ENCODE measurements around the gene FBXO34. TPM values are rescaled to one million over a fixed set of nuclear protein-coding genes. Genes with fewer than 3 reads are reported as not detected.

The FBXO34 gene
- total RNA-seq, 2 donors from 2014 or later: 44.1 to 51.6 TPM

GRCh38 chr14:55372825-55373224, 101.6 kb downstream of the FBXO34 start:
- Mint-ChIP-seq H3K4me3 (no peak overlapping the region), H3K27ac (no peak overlapping the region), H3K9me3 (no peaks in the 10 kb centered on the region), H3K36me3 (ENCODE audit: low read depth) (peaks cover 75% of the 10 kb centered on the region), H3K4me1 (peaks cover 10% of the 10 kb centered on the region), H3K27me3 (ENCODE audit: insufficient read depth) (no peaks in the 10 kb centered on the region)
- DNase-seq: no peak
- Histone ChIP-seq H3K4me1 (ENCODE audit: control insufficient read depth, insufficient read depth, low read length) (no peaks in the 10 kb centered on the region), H3K36me3 (ENCODE audit: control insufficient read depth, insufficient read depth, low read length) (peaks cover 37% of the 10 kb centered on the region), H3K27ac (ENCODE audit: low read depth, low read length) (no peak overlapping the region), H3K9ac (ENCODE audit: extremely low read depth, low read length, poor library complexity, severe bottlenecking) (no peak overlapping the region), H3K9me3 (ENCODE audit: control insufficient read depth, low read length) (no peaks in the 10 kb centered on the region), H3K4me3 (ENCODE audit: low read length) (no peak overlapping the region), H3K27me3 (ENCODE audit: control insufficient read depth, insufficient read depth, low read length, poor library complexity, severe bottlenecking) (no peaks in the 10 kb centered on the region)
- WGBS, 2 experiments (ENCODE audit: insufficient coverage in 1 of 2, insufficient read length in 1 of 2): 96 to 100% methylated on average over 6 to 7 of the region's 7 CpGs
- TF ChIP-seq, protein P1, sequence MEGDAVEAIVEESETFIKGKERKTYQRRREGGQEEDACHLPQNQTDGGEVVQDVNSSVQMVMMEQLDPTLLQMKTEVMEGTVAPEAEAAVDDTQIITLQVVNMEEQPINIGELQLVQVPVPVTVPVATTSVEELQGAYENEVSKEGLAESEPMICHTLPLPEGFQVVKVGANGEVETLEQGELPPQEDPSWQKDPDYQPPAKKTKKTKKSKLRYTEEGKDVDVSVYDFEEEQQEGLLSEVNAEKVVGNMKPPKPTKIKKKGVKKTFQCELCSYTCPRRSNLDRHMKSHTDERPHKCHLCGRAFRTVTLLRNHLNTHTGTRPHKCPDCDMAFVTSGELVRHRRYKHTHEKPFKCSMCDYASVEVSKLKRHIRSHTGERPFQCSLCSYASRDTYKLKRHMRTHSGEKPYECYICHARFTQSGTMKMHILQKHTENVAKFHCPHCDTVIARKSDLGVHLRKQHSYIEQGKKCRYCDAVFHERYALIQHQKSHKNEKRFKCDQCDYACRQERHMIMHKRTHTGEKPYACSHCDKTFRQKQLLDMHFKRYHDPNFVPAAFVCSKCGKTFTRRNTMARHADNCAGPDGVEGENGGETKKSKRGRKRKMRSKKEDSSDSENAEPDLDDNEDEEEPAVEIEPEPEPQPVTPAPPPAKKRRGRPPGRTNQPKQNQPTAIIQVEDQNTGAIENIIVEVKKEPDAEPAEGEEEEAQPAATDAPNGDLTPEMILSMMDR (conservative IDR thresholded peaks at IDR 0.05): no peak

DNA sequence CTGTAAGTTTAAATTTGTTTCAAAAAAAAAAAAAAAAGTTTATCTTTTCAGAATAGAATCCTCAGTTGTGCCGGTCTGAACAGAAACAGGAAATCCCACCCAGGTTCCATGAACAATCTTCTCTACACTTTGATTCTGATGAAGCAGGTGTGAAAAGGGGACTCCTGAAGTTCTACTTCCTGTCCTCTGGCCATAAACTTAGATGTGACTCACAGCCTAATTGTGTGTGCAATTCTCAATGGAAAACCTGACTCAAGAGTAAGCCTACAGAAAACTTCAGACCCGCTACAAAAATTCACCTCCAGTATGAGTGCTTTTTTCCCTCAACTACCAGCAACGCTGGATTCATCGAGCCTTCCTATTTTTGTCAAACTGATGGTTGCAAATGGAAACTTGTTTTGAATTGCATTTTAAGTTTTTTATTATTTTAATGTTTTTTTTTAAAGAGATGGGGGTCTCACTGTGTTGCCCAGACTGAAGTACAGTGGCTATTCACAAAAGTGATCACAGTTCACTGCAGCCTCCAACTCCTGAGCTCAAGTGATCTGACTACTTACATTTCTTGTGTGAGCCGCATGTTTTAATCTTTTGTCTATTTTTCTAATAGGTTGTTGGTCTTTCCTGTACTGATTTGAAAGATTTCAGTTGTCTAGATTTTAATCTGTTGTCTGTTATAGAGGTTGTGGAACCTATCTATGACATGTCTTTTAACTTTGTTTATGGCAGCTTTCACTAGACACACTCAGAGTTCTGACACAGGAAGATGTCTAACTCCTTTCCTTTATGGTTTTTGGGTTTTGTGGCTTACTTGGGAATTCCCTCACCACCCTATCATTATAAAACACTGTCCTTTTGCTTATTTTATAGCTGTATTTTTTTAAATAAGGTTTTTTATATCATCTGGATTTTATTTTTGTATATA, 102.8 kb downstream of the FBXO34 start:
- Mint-ChIP-seq H3K27me3 (ENCODE audit: insufficient read depth) (no peaks in the 10 kb centered on the region), H3K9me3 (no peaks in the 10 kb centered on the region), H3K4me1 (peaks cover 10% of the 10 kb centered on the region), H3K27ac (no peak overlapping the region), H3K36me3 (ENCODE audit: low read depth) (peaks cover 69% of the 10 kb centered on the region), H3K4me3 (no peak overlapping the region)
- no peak overlapping the region for H3K4me3 ChIP-seq (ENCODE audit: low read length)
- peaks cover 40% of the 10 kb centered on the region for H3K36me3 ChIP-seq (ENCODE audit: control insufficient read depth, insufficient read depth, low read length)
- H3K9me3 ChIP-seq (ENCODE audit: control insufficient read depth, low read length): no peaks in the 10 kb centered on the region
- 20 to 80% methylated on average over 1 to 5 of the region's 5 CpGs for WGBS, 2 experiments (ENCODE audit: insufficient coverage in 1 of 2, insufficient read length in 1 of 2)
- no peak overlapping the region for H3K9ac ChIP-seq (ENCODE audit: extremely low read depth, low read length, poor library complexity, severe bottlenecking)
- no peaks in the 10 kb centered on the region for H3K4me1 ChIP-seq (ENCODE audit: control insufficient read depth, insufficient read depth, low read length)
- no peak overlapping the region for H3K27ac ChIP-seq (ENCODE audit: low read depth, low read length)
- TF ChIP-seq, protein P1 (conservative IDR thresholded peaks at IDR 0.05): no peak
- no peak for DNase-seq
- H3K27me3 ChIP-seq (ENCODE audit: control insufficient read depth, insufficient read depth, low read length, poor library complexity, severe bottlenecking): no peaks in the 10 kb centered on the region

DNA sequence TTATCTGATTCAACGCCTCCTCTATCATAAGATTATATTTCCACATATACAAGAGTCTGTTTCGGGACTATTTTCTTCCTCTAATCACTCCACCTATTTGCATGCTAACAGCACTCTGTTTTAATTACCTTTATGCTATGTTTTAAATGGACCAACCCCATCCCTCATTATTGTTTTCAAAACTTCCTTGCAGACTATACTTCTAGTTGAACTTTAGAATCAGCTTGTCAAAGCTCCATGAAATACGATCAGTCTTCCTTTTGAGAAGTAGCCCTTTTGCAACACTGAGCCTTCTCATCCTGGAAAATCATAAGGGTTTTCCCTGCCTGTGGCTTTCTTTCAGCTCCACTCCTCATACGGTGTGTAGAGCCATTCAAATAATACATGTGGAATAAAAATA, 103.5 kb downstream of the FBXO34 start:
- Histone ChIP-seq H3K4me3 (ENCODE audit: low read length) (no peak overlapping the region), H3K36me3 (ENCODE audit: control insufficient read depth, insufficient read depth, low read length) (peaks cover 37% of the 10 kb centered on the region), H3K9ac (ENCODE audit: extremely low read depth, low read length, poor library complexity, severe bottlenecking) (no peak overlapping the region), H3K4me1 (ENCODE audit: control insufficient read depth, insufficient read depth, low read length) (no peaks in the 10 kb centered on the region), H3K9me3 (ENCODE audit: control insufficient read depth, low read length) (no peaks in the 10 kb centered on the region), H3K27ac (ENCODE audit: low read depth, low read length) (no peak overlapping the region), H3K27me3 (ENCODE audit: control insufficient read depth, insufficient read depth, low read length, poor library complexity, severe bottlenecking) (no peaks in the 10 kb centered on the region)
- Mint-ChIP-seq H3K36me3 (ENCODE audit: low read depth) (peaks cover 63% of the 10 kb centered on the region), H3K9me3 (no peaks in the 10 kb centered on the region), H3K4me1 (peaks cover 10% of the 10 kb centered on the region), H3K27ac (no peak overlapping the region), H3K4me3 (no peak overlapping the region), H3K27me3 (ENCODE audit: insufficient read depth) (no peaks in the 10 kb centered on the region)
- 93 to 95% methylated on average over 3 of the region's 4 CpGs for whole genome bisulfite sequencing, 2 experiments (ENCODE audit: insufficient coverage in 1 of 2, insufficient read length in 1 of 2)
- TF ChIP-seq, protein P1 (conservative IDR thresholded peaks at IDR 0.05): no peak
- no peak for DNase-seq
